Adrenal gland (tissue), 12 donors: ENCODE results near the gene BIRC5. TPM values are rescaled to one million over a fixed set of nuclear protein-coding genes. Genes with fewer than 3 reads are reported as not detected.
A peak's percentile ranks its signal among the peaks of the same experiment; 100 is the strongest.
"Not testable (repeated sequence)": the region's sequence is repeated elsewhere in the genome, so short reads cannot be mapped to it uniquely, and the experiment has no call there.

Source experiments
- DNase-seq, 7 donors: peaks; one replicate each; pipeline ENCODE4 v3.0.0-alpha.2; 2019 to 2020
- H3K27ac ChIP-seq, 5 donors: fragments of 200-600 bp; sonication (generic) in 4 of 5; 1 replicate in 3 of 5; 2 replicates in 2 of 5; pipeline versions ENCODE4 v1.5.1 to v1.8.0; 2016 to 2020; ENCODE audit warnings: mild to moderate bottlenecking in 1 of 5
- H3K27me3 ChIP-seq: fragments of 200-600 bp; 2 replicates; pipeline ENCODE4 v1.8.0; 2021
- H3K36me3 ChIP-seq, 2 donors: fragments of 200-600 bp; replicated peaks in 1 of 2; 1 replicate in 1 of 2; 2 replicates in 1 of 2; pipeline versions ENCODE4 v1.5.1 to v1.8.0; 2018 to 2022
- H3K4me1 ChIP-seq, 2 donors: fragments of 200-600 bp; replicated peaks in 1 of 2; 1 replicate in 1 of 2; 2 replicates in 1 of 2; pipeline versions ENCODE4 v1.5.1 to v1.8.0; 2018 to 2021
- H3K4me3 ChIP-seq, 4 donors: fragments of 200-600 bp; sonication (generic) in 3 of 4; one replicate each; pipeline ENCODE4 v1.5.1; 2016 to 2018
- H3K9me3 ChIP-seq, 3 donors: fragments of 200-600 bp; sonication (generic) in 1 of 3; replicated peaks in 1 of 3; 1 replicate in 2 of 3; 2 replicates in 1 of 3; pipeline versions ENCODE4 v1.5.1 to v1.8.0; 2016 to 2021
- POLR2A ChIP-seq, 2 donors: fragments of 450-650 bp; IDR thresholded peaks; one replicate each; pipeline ENCODE4 v1.6.1; 2017; ENCODE audit warnings: antibody characterized with exemption in 2 of 2, mild to moderate bottlenecking in 2 of 2, moderate library complexity in 1 of 2
- WGBS, 4 donors: extraction: QIAGEN DNeasy Blood & Tissue Kit in 2 of 4; methylation state at CpG; one replicate each; pipeline versions ENCODE4 v1.1.5 to v1.1.7; 2013 to 2017; 5-methylcytosine and 5-hydroxymethylcytosine counted together
- intact Hi-C, 2 donors: fragments of 100-400 bp; cut with DNase I; formaldehyde crosslinking; loops; one replicate each; pipeline versions ENCODE4 v1.14.1 to v1.15.0; 2022 to 2023
- polyA plus RNA-seq, 3 donors: library from polyadenylated mRNA; stranded (reverse); fragments of 200-250 nt in 2 of 3; fragments of 350-450 nt in 1 of 3; fragmentation: Illumina TruSeq in 1 of 3; extraction: RNeasy Lipid Tissue Mini Kit (QIAGEN cat#74804) in 1 of 3; gene quantifications; one replicate each; pipeline ENCODE4 v1.2.3, GENCODE V29; 2013 to 2014
- total RNA-seq, 9 donors: library from RNA; depleted of rRNA in 4 of 9; stranded (reverse); fragments of >200 nt in 4 of 9; fragments of 120-200 nt in 1 of 9; fragmentation: NEBNext Ultra II Directional in 1 of 9; extraction: Animal tissue kit (Norgen Biotek cat#: 25700) in 1 of 9; gene quantifications; one replicate each; pipeline versions ENCODE4 v1.1.0 to v1.2.4, GENCODE V29; 2013 to 2023
- TF ChIP-seq, protein P1 (sequence below), 6 experiments: fragments of 450-650 bp in 4 of 6; fragments of 200-600 bp in 2 of 6; sonication (generic) in 1 of 6; IDR thresholded peaks; 1 replicate in 5 of 6; 2 replicates in 1 of 6; pipeline versions ENCODE4 v1.5.1 to v1.8.0; 2016 to 2021; ENCODE audit warnings: antibody characterized with exemption in 6 of 6, mild to moderate bottlenecking in 2 of 6, moderate library complexity in 1 of 6
- donor health status: healthy with polysubstance abuse.
- donor health status: Bipolar disorder and iron deficiency.
- donor health status: DM: yes; HTN: yes; CAD: no.
- donor health status: DM: no; HTN: no; CAD: no.
- donor health status: DM: no; HTN: no; CAD: no.
- donor health status: DM: yes; HTN: yes; CAD: no.

Gene BIRC5
- total and polyA plus RNA-seq, 12 donors: 0.12 to 17.6 (median 1.3) TPM

DNA sequence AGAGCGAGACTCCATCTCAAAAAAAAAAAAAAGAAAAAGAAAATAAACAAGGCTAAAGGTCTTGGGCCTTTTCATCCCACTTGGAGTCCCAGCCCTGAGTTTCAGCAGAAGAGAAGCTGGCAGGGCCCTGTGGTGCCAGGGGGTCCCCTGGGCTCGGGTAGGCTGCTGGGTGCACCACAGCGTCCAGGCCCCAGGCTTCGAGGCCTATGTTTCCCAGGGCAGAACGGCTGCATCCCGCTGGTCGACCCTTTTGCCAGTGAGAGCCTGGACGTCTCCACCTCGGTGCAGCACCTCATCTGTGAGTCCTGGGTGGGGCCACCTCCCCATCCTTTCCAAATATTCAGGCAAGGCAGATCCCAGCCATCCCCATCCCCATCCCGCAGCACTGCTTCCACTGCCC, 19.6 kb downstream of the BIRC5 start:
- TF ChIP-seq, protein P1, sequence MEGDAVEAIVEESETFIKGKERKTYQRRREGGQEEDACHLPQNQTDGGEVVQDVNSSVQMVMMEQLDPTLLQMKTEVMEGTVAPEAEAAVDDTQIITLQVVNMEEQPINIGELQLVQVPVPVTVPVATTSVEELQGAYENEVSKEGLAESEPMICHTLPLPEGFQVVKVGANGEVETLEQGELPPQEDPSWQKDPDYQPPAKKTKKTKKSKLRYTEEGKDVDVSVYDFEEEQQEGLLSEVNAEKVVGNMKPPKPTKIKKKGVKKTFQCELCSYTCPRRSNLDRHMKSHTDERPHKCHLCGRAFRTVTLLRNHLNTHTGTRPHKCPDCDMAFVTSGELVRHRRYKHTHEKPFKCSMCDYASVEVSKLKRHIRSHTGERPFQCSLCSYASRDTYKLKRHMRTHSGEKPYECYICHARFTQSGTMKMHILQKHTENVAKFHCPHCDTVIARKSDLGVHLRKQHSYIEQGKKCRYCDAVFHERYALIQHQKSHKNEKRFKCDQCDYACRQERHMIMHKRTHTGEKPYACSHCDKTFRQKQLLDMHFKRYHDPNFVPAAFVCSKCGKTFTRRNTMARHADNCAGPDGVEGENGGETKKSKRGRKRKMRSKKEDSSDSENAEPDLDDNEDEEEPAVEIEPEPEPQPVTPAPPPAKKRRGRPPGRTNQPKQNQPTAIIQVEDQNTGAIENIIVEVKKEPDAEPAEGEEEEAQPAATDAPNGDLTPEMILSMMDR (IDR thresholded peaks at IDR 0.05): no peak
- TF ChIP-seq POLR2A (IDR thresholded peaks at IDR 0.05): no peak
- intact Hi-C loops: no loop called here
- no peaks in the 10 kb centered on the region for H3K4me1 ChIP-seq
- no peak overlapping the region for H3K27ac ChIP-seq
- H3K4me3 ChIP-seq: no peak overlapping the region
- H3K27me3 ChIP-seq: peaks cover 27% of the 10 kb centered on the region
- no peaks in the 10 kb centered on the region for H3K36me3 ChIP-seq
- DNase-seq: no peak
- 79 to 91% (median 87%) methylated on average over 7 to 10 of the region's 10 CpGs for WGBS, 4 donors
- no peaks in the 10 kb centered on the region for H3K9me3 ChIP-seq

DNA sequence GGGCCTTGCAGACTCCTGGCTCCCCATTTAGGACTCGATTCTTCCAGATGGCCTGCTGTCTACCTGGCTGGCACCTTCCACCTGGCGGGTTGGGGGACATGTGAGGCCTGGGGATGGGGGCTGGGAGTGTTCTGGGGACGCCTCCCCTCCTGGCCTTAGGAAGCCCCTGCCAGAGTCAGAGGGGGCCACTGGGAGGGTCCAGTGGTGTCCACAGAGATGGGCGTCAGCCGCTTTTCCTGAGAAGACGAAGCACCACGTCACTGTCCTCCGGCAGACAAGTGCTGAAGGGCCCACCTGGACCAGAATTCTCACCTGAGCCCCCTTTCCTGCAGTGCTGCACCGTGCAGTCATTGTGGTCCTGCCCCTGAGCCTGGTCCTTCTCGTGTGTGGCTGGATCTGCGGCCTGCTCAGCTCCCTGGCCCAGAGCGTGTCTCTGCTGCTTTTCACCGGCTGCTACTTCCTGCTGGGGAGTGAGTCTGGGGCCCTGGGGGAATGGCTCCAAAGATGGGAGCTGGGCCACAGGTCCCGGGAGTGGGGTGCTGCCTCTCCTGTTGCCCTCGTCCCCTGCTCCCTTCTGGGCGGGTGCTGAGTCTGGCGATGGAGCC, 20.3 kb downstream of the BIRC5 start:
- 66 to 89% (median 85%) methylated on average over 6 to 17 of the region's 17 CpGs for WGBS, 4 donors
- TF ChIP-seq POLR2A (IDR thresholded peaks at IDR 0.05): no peak
- TF ChIP-seq, protein P1 (IDR thresholded peaks at IDR 0.05): no peak
- H3K4me1 ChIP-seq: no peaks in the 10 kb centered on the region
- H3K9me3 ChIP-seq: no peaks in the 10 kb centered on the region
- no peak for DNase-seq
- intact Hi-C loops: no loop called here
- H3K4me3 ChIP-seq: no peak overlapping the region
- H3K36me3 ChIP-seq: no peaks in the 10 kb centered on the region
- peaks cover 27% of the 10 kb centered on the region for H3K27me3 ChIP-seq
- no peak overlapping the region for H3K27ac ChIP-seq

DNA sequence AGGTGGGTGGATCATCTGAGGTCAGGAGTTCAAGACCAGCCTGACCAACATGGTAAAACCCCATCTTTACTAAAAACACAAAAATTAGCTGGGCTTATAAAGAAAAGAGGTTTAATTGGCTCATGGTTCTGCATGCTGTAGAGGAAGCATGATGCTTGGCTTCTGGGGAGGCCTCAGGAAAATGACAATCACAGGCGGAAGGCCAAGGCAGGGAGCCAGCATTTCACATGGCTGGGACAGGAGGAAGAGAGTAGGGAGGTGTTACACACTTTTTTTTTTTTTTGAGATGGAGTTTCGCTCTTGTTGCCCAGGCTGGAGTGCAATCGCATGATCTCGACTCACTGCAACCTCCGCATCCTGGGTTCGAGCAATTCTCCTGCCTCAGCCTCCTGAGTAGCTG, 21.0 kb downstream of the BIRC5 start:
- intact Hi-C loops, H3K4me3 ChIP-seq, H3K36me3 ChIP-seq, H3K27ac ChIP-seq, H3K9me3 ChIP-seq, H3K4me1 ChIP-seq: not testable (repeated sequence)
- peaks cover 27% of the 10 kb centered on the region for H3K27me3 ChIP-seq
- peak in 3 of 7 donors; percentile 29 to 68 (median 43) for DNase-seq
- 62 to 87% (median 82%) methylated on average over 1 to 6 of the region's 6 CpGs for WGBS, 4 donors

DNA sequence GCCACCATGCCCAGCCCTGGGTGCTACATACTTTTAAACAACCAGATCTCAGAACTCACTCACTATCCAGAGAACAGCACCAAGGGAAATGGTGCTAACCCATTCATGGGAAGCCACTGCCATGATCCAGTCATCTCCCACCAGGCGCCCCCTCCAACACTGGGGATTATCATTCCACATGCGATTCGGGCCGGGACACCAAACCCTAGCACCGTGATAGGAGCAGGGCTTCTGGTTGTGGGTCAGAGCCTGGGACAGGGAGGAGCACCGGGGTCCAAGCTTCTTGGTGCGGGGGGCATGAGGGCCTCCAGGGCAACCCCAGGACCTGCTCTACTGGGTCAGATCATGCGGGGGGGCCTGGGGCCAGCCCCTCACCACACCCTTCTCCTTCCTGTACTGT, 21.8 kb downstream of the BIRC5 start:
- Histone ChIP-seq H3K27me3 (peaks cover 21% of the 10 kb centered on the region), H3K27ac (no peak overlapping the region)
- no peak for DNase-seq

More for the DNA sequence above, 21.8 kb downstream of the BIRC5 start:
- WGBS, 4 donors: 78 to 93% (median 86%) methylated on average over 7 to 8 of the region's 8 CpGs
- intact Hi-C loops: no loop called here
- Histone ChIP-seq H3K36me3 (no peaks in the 10 kb centered on the region), H3K9me3 (no peaks in the 10 kb centered on the region), H3K4me1 (no peaks in the 10 kb centered on the region), H3K4me3 (no peak overlapping the region)
- TF ChIP-seq, protein P1 (IDR thresholded peaks at IDR 0.05): no peak
- TF ChIP-seq POLR2A (IDR thresholded peaks at IDR 0.05): no peak
